Epithelial cell of proximal tubule (primary cell): Measurements from ENCODE around the gene RAB10. TPM values are rescaled to one million over a fixed set of nuclear protein-coding genes. Genes with fewer than 3 reads are reported as not detected.

ENCODE experiments used
- DNase-seq: peaks from one replicate; pipeline ENCODE4 v3.0.0-alpha.2; 2011; ENCODE audit warnings: low read depth
- H3K4me3 ChIP-seq: 2 replicates; pipeline ENCODE4 v1.5.1; 2011; ENCODE audit warnings: low read depth, mild to moderate bottlenecking, low read length
- total RNA-seq: library from RNA; depleted of rRNA; stranded (reverse); fragments of >200 nt; gene quantifications from 2 replicates; pipeline ENCODE4 v1.2.3, GENCODE V29; 2015
- TF ChIP-seq, protein P1 (sequence below): conservative IDR thresholded peaks from 2 replicates; pipeline ENCODE4 v1.5.1; 2012; ENCODE audit warnings: low read depth, mild to moderate bottlenecking, low read length

The RAB10 gene
- total RNA-seq, 1 donor from 2014 or later = 154 TPM

DNA sequence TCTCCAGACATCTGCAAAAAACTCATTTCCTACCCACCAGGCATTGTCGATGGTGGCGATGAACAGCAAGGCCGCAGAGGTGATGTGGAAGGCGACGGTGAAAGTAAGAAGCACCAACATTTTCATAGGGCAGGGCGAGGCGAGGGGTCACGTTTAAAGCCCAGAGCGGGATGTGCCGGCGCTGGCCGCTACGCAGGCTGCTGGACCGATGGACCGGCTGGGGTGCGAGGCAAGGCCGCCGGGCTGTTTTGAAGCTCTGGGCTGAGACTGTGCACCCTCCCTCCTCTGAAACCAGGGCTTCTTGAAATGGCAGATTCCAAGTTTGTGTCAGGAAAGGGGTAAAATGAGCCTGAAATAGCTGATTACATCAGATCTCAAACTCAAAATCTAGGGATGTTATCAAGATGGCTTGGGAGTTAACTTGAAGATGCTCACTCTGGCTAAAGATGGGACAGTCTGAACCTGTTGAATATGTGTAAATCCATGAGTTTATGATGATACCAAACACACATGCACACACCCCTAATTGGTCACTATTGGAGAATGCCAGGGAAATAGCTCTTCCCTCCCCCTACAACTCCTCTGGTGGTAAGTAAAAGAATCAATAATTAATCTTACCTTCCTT lies 107.4 kb downstream of the RAB10 start:
- H3K4me3 ChIP-seq = no peak overlapping the region
- TF ChIP-seq, protein P1, sequence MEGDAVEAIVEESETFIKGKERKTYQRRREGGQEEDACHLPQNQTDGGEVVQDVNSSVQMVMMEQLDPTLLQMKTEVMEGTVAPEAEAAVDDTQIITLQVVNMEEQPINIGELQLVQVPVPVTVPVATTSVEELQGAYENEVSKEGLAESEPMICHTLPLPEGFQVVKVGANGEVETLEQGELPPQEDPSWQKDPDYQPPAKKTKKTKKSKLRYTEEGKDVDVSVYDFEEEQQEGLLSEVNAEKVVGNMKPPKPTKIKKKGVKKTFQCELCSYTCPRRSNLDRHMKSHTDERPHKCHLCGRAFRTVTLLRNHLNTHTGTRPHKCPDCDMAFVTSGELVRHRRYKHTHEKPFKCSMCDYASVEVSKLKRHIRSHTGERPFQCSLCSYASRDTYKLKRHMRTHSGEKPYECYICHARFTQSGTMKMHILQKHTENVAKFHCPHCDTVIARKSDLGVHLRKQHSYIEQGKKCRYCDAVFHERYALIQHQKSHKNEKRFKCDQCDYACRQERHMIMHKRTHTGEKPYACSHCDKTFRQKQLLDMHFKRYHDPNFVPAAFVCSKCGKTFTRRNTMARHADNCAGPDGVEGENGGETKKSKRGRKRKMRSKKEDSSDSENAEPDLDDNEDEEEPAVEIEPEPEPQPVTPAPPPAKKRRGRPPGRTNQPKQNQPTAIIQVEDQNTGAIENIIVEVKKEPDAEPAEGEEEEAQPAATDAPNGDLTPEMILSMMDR = no peak
- no peak for DNase-seq

DNA sequence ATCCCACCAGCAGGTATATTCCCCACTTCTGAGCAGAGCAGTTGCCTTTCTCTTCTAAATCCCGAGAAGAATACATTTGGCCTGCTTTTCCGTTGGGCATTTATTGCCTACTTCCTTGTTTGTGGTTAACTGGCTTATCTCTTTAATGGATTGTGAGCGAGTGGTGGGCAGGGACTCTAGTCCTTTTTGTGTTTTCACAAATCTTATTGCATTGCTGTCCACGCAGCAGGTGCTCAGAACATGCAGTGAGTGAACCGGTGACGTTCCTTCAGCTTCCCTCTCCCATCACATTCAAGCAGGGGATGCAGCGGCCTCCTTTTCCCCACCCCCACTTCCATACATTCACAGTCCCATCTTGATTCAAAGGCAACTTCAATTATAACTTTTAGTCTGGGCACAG lies 110.1 kb downstream of the RAB10 start:
- TF ChIP-seq, protein P1 = no peak
- no peak for DNase-seq
- H3K4me3 ChIP-seq = no peak overlapping the region

DNA sequence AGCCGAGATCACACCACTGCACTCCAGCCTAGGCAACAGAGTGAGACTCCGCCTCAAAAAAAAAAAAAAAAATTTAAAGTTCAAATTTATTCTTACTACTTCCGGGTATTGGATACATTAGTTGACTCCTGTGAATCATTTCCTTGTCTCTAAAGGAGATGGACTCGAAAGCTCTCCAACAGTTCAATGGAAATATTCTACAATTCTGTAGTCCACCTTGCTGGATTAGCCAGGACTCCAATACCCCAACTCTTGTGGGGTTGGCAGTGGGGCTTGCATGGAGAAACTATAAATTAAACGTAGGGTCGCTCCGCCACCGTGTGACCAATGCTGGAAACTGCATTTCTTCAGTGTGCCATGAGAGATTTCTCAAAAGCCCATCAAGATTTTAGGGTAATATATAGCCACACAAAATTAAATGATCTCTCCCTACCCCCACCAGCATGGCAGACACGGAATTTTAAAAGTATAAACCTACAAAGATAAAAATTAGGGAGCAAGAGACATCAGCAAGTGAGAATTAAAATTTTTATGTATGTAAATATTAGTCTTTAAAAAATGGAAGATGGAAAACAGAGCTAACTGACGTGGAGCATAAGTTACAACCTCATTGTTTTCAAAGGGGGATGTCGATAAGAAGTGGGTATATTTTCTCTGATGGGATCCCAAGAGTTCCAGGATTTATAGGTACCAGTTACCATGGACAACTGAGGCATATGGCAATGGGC lies 111.2 kb downstream of the RAB10 start:
- no peak for DNase-seq
- TF ChIP-seq, protein P1 = peak; percentile 78
- no peak overlapping the region for H3K4me3 ChIP-seq

DNA sequence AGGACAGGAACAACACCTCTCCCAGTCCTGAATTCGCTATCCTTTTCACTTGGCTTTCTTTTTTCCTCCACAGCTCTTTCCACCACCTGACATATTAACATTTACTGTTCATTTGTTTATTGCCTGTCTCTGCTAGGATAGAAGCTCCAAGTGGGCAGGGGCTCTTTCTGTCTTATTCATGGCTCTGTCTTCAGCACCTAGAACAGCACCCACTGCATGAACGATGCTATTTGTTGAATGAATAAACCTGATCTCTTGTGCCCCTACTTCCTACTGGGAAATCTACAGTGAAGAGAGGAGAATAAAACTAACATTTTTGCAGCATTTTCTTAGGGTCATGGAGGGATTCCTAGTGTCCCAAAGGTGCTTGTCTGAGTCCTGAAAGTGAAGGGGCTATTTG lies 114.6 kb downstream of the RAB10 start:
- no peak for DNase-seq
- TF ChIP-seq, protein P1 = no peak
- no peak overlapping the region for H3K4me3 ChIP-seq

DNA sequence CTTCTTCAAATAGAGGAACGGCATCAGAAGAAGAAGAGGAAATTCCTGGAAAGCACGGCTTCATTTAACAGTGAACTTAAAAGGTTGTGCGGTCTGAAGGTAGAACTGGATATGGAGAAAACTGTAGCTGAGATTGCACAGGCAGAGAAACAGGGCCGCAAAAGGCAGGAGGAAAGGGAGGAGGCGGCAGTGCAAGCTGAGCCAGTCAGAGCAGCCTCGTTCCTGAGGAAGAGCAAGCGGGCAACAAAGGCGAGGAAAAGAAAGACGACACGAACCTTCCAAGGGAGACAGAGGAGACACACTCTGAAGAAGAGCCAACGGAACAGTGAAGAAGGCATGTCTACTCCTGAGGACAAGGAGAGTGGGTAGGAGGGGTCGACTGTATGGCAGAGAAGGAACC lies 116.4 kb downstream of the RAB10 start:
- no peak for DNase-seq
- H3K4me3 ChIP-seq = no peak overlapping the region
- TF ChIP-seq, protein P1 = no peak

DNA sequence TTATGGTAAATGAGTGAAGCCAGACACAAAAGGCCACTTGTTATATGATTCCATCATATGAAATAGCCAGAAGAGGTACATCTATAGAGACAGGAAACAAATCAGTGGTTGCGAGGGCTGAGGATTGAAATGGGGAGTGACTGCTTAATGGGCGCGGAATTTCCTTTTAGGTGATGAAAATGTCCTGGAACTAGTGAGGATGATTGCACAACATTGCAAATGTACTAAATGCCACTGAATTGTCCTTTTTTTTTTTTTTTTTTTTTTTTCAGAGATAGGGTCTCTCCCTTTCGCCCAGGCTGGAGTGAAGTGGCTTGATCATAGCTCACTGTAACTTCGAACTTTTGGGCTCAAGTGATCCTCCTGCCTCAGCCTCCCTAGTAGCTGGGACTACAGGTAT lies 123.7 kb downstream of the RAB10 start:
- TF ChIP-seq, protein P1 = no peak
- no peak overlapping the region for H3K4me3 ChIP-seq
- no peak for DNase-seq

DNA sequence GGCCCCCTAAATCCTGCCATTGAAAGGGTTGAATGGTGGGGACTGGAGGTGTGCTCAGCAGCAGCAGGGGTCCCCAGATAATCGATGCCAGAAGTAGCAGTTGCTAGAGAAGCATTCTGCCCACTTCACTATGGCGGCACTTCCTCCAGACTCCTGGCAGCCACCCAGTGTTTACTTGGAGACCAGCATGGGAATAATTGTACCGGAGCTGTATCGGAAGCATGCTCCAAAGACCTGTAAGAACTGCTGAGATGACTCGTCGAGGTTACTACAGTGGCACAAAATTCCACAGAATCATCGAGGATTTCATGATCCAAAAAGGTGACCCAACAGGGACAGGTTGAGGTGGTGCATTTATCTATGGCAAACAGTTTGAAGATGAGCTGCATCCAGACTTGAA lies 128.0 kb downstream of the RAB10 start:
- TF ChIP-seq, protein P1 = no peak
- DNase-seq = no peak
- H3K4me3 ChIP-seq = no peak overlapping the region
